EL (cell line): ENCODE data around the gene PLOD2.

Experiments
- DNase-seq: peaks from one replicate; pipeline ENCODE4 v3.0.0-alpha.2; 2016

Gene PLOD2

DNA sequence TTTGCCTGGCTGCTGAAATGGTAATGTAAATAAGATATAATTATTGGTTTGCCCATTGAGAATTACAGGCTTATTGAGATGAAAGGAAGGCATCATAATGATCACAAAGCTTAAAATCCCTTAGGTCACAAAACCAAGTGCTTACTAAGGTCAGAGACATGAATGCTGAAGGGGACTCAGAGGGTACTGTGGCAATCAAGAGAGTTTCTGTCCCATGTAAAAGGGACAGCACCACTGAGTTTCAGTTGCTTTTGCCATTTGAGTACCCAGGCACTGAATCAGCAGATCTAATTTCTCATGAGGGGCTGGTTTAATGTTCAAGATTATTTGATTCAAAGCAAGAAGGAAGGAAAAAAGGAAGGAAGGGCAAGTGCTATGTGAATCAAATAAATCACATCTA lies 127.0 kb downstream of the PLOD2 start:
- no peak for DNase-seq

DNA sequence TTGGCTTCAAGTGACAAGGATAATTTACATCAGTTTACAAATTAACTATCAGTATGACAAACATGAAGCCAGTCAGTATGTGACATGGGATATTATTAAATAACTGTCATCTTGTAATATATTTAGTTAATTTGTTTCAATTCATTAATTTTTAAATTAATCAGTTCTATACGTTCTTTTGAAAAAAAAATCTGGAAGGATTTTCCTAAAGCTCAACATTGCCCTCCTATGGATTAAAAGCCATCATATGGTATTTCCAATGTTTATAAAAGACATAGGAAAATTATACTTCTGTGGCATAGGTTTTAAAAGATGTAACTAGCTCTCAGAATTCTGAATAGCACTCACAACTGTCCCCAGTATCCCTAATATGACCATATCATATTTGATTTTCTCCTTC lies 134.4 kb downstream of the PLOD2 start:
- DNase-seq = no peak

DNA sequence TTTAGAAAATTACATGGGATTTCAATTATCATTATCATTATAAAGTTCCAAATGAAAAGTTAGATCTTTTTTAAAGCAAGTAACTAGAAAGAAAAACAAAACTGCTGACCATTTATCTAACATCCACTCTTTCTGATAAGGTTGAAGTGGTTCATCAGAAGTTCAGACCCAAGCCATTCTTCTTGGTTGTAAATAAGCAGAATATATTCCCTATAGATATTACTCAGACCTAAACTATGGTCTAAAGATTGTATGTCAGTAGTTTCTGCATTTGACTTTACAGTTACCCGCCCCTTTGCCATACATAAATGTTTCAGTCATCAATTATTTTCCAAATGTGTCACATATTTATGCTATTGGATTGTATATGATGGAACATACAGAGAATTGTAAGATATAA lies 136.7 kb downstream of the PLOD2 start:
- DNase-seq = no peak

DNA sequence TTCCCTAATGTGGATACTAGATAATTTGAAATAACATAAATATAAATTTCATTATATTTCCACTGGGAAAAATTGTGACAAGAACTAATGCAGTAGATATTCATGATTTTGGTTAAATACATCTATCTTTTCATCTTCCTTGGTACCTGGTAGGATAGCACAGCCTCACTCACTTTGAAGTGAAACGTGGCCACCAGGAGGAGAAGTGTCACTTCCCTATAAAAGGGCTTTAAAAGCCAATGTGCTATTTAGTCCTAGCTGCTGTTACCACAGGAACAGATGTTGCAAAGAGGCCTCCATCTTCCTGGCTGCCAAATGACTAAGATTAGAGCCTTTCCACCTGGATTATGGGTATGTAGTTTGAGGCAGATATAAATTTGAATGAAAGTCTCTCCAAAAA lies 140.0 kb downstream of the PLOD2 start:
- DNase-seq = no peak

DNA sequence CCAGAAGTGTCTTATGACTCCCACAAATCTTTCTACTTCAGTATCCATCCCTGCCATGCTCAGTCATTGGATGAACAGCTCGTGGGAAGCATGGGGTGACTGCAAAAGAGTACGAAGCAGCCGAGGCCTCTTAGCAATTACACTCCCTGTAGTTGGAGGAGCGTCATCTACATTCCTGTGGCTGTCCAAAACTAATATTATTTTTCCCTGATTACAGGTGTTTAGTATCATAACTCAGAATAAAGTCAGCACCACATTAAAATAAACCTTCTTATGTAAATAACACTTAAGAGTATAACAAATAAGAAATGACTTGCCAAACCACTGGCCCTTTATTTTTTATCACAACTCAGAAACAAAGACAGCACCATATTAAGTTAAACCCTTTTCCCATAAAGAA lies 141.5 kb downstream of the PLOD2 start:
- DNase-seq = no peak
